Upper lobe of left lung (tissue), 6 donors: ENCODE results near the gene ATG10. TPM values are rescaled to one million over a fixed set of nuclear protein-coding genes. Genes with fewer than 3 reads are reported as not detected.

ENCODE experiments used
- ATAC-seq, 2 donors: fragments of 200-7000 bp; cut with Tn5 transposase; one replicate each; pipeline ENCODE4 v1.9.1; 2022; ENCODE audit warnings: mild to moderate bottlenecking in 2 of 2, moderate library complexity in 2 of 2; ENCODE audit not compliant: low FRiP score in 2 of 2
- DNase-seq, 2 donors: peaks; one replicate each; pipeline ENCODE4 v3.0.0-alpha.2; 2019 to 2020
- H3K27ac ChIP-seq, 4 donors: fragments of 200-600 bp; sonication (generic); one replicate each; pipeline ENCODE4 v1.5.1; 2016 to 2019
- H3K27me3 ChIP-seq, 4 donors: fragments of 200-600 bp; sonication (generic); one replicate each; pipeline ENCODE4 v1.5.1; 2017 to 2019
- H3K36me3 ChIP-seq, 4 donors: fragments of 200-600 bp; sonication (generic); one replicate each; pipeline ENCODE4 v1.5.1; 2016 to 2019
- H3K4me1 ChIP-seq, 4 donors: fragments of 200-600 bp; sonication (generic); one replicate each; pipeline ENCODE4 v1.5.1; 2018 to 2019
- H3K4me3 ChIP-seq, 4 donors: fragments of 200-600 bp; sonication (generic); one replicate each; pipeline ENCODE4 v1.5.1; 2017 to 2019; ENCODE audit warnings: mild to moderate bottlenecking in 2 of 4, moderate library complexity in 1 of 4
- H3K9me3 ChIP-seq, 4 donors: fragments of 200-600 bp; sonication (generic); one replicate each; pipeline ENCODE4 v1.5.1; 2018 to 2019
- EP300 ChIP-seq, 4 donors: sonication (generic); formaldehyde crosslinking; IDR thresholded peaks; one replicate each; pipeline ENCODE4 v1.5.1; 2017; ENCODE audit warnings: antibody characterized with exemption in 4 of 4, control low read depth in 2 of 4
- POLR2A ChIP-seq, 4 donors: fragments of 450-650 bp; IDR thresholded peaks; one replicate each; pipeline ENCODE4 v1.5.1; 2016 to 2017; ENCODE audit warnings: antibody characterized with exemption in 4 of 4, mild to moderate bottlenecking in 2 of 4
- POLR2AphosphoS5 ChIP-seq, 2 donors: sonication (generic); formaldehyde crosslinking; IDR thresholded peaks; one replicate each; pipeline ENCODE4 v1.5.1; 2017; ENCODE audit warnings: antibody characterized with exemption in 2 of 2
- WGBS, 2 donors: methylation state at CpG; one replicate each; pipeline ENCODE4 v1.1.5; 2017 to 2018; 5-methylcytosine and 5-hydroxymethylcytosine counted together
- total RNA-seq, 6 donors: library from RNA; depleted of rRNA in 4 of 6; stranded (reverse); fragments of >200 nt in 4 of 6; gene quantifications; one replicate each; pipeline versions ENCODE4 v1.1.0 to v1.2.1, GENCODE V29; 2016 to 2021
- TF ChIP-seq, protein P1 (sequence below), 6 experiments: fragments of 450-650 bp in 4 of 6; fragments of 200-600 bp in 2 of 6; sonication (generic) in 2 of 6; IDR thresholded peaks; one replicate each; pipeline ENCODE4 v1.5.1; 2016 to 2019; ENCODE audit warnings: antibody characterized with exemption in 6 of 6
- donor health status: DM: no; HTN: no; CAD: no; lungs with moderate emphysema.
- donor health status: DM: no; HTN: yes; CAD: no; lungs with severe emphysema.

Gene ATG10
- total RNA-seq, 6 donors from 2014 or later: 1.00 to 9.4 (median 7.0) TPM

- Histone ChIP-seq H3K4me1 (peaks cover 8 to 19% (median 15%) of the 10 kb centered on the region in 4 donors), H3K9me3 (no peaks in the 10 kb centered on the region), H3K27me3 (no peaks in the 10 kb centered on the region), H3K27ac (no peak overlapping the region), H3K4me3 (no peak overlapping the region), H3K36me3 (no peaks in the 10 kb centered on the region)
- 97 to 100% methylated on average over 1 of the region's 1 CpG for WGBS, 2 donors
- TF ChIP-seq, protein P1, sequence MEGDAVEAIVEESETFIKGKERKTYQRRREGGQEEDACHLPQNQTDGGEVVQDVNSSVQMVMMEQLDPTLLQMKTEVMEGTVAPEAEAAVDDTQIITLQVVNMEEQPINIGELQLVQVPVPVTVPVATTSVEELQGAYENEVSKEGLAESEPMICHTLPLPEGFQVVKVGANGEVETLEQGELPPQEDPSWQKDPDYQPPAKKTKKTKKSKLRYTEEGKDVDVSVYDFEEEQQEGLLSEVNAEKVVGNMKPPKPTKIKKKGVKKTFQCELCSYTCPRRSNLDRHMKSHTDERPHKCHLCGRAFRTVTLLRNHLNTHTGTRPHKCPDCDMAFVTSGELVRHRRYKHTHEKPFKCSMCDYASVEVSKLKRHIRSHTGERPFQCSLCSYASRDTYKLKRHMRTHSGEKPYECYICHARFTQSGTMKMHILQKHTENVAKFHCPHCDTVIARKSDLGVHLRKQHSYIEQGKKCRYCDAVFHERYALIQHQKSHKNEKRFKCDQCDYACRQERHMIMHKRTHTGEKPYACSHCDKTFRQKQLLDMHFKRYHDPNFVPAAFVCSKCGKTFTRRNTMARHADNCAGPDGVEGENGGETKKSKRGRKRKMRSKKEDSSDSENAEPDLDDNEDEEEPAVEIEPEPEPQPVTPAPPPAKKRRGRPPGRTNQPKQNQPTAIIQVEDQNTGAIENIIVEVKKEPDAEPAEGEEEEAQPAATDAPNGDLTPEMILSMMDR (IDR thresholded peaks at IDR 0.05): no peak
- no peak for TF ChIP-seq EP300 (IDR thresholded peaks at IDR 0.05)
- TF ChIP-seq POLR2A (IDR thresholded peaks at IDR 0.05): no peak
- TF ChIP-seq POLR2AphosphoS5 (IDR thresholded peaks at IDR 0.05): no peak
- no peak for ATAC-seq
- DNase-seq: no peak
Observed at GRCh38 chr5:82169892-82170291, 198.1 kb downstream of the ATG10 start.

GRCh38 chr5:82174128-82174918 lies 202.5 kb downstream of the ATG10 start:
- DNase-seq (peak in 1 of 2 donors; percentile 48), ATAC-seq (peak; percentile 66 to 89)
- H3K4me3 ChIP-seq: no peak overlapping the region
- no peaks in the 10 kb centered on the region for H3K9me3 ChIP-seq
- H3K36me3 ChIP-seq: no peaks in the 10 kb centered on the region
- no peaks in the 10 kb centered on the region for H3K27me3 ChIP-seq
- H3K4me1 ChIP-seq: peaks cover 0 to 5% (median 2%) of the 10 kb centered on the region in 4 donors
- TF ChIP-seq, protein P1 (IDR thresholded peaks at IDR 0.05): peak in 5 of 6 experiments; percentile 37 to 46 (median 44)
- no peak for TF ChIP-seq POLR2A (IDR thresholded peaks at IDR 0.05)
- 29 to 57% methylated on average over 3 of the region's 3 CpGs for WGBS, 2 donors
- H3K27ac ChIP-seq: no peak overlapping the region

DNA sequence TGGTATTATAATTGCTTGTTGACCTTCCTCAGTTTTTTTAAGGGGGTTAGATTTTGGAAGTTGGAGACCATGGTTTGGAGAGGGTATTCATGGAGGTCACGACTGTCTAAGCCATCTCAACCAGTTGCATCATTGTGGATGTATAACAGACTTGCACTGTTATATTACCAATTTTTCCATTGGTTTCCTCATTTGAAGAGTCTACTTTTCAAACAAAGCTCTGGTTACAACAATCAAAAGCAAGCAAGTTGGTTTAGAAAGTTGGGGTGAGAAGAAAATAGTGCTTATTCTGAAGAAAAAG lies 203.0 kb downstream of the ATG10 start:
- no peaks in the 10 kb centered on the region for H3K27me3 ChIP-seq
- DNase-seq (no peak), ATAC-seq (no peak)
- TF ChIP-seq EP300 (IDR thresholded peaks at IDR 0.05) (no peak), POLR2AphosphoS5 (IDR thresholded peaks at IDR 0.05) (no peak), POLR2A (IDR thresholded peaks at IDR 0.05) (no peak)
- TF ChIP-seq, protein P1 (IDR thresholded peaks at IDR 0.05): no peak
- no peaks in the 10 kb centered on the region for H3K9me3 ChIP-seq
- WGBS, 2 donors: 100% methylated on average over 1 of the region's 1 CpG
- H3K4me3 ChIP-seq: no peak overlapping the region
- H3K27ac ChIP-seq: no peak overlapping the region
- no peaks in the 10 kb centered on the region for H3K36me3 ChIP-seq
- peaks cover 0 to 5% (median 2%) of the 10 kb centered on the region in 4 donors for H3K4me1 ChIP-seq

- H3K27ac ChIP-seq: no peak overlapping the region
- no peak for ATAC-seq
Observed at GRCh38 chr5:82176115-82176814, 204.4 kb downstream of the ATG10 start.

More at GRCh38 chr5:82176115-82176814, 204.4 kb downstream of the ATG10 start:
- Histone ChIP-seq H3K4me1 (peaks cover 0 to 5% (median 2%) of the 10 kb centered on the region in 4 donors), H3K27me3 (no peaks in the 10 kb centered on the region), H3K9me3 (no peaks in the 10 kb centered on the region), H3K36me3 (no peaks in the 10 kb centered on the region), H3K4me3 (no peak overlapping the region)
- DNase-seq: no peak
- WGBS, 2 donors: 83 to 86% methylated on average over 8 of the region's 8 CpGs
- TF ChIP-seq, protein P1 (IDR thresholded peaks at IDR 0.05): no peak
- TF ChIP-seq EP300 (IDR thresholded peaks at IDR 0.05) (no peak), POLR2A (IDR thresholded peaks at IDR 0.05) (no peak), POLR2AphosphoS5 (IDR thresholded peaks at IDR 0.05) (no peak)
